GM18868 (cell line): Measurements from ENCODE around the gene SUV39H1.

ENCODE experiments used
- ATAC-seq: cut with Tn5 transposase; IDR thresholded peaks from one replicate; pipeline ENCODE4 v1.9.1; 2021; ENCODE audit warnings: mild to moderate bottlenecking, moderate library complexity; ENCODE audit not compliant: unreplicated experiment

Gene SUV39H1

DNA sequence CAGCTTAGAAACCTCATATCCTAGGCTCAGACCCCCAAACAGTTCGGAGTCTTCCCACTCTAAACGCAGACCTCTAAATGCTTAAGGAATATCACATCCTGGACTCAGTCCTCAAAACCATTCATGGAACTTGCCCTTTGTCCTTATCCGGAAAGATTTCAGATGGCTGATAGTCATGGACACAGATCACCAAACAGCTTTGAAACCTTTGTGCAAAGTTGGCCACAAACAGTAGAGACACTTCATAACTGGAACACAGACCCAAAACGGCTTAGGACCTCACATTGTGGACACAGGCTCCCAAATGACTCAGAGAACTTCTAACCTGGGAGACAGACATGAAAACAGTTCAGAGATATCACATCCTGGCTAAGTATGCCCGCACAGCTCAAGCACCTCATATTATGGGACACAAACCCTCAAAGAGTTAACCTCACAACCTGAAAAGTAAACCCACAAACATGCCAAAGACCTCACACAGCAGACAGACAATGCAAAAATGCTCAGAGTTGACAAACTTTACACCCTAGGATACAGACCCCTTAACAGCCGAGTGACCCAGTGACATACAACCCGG is 15.5 kb downstream of the SUV39H1 start:
- no peak for ATAC-seq

DNA sequence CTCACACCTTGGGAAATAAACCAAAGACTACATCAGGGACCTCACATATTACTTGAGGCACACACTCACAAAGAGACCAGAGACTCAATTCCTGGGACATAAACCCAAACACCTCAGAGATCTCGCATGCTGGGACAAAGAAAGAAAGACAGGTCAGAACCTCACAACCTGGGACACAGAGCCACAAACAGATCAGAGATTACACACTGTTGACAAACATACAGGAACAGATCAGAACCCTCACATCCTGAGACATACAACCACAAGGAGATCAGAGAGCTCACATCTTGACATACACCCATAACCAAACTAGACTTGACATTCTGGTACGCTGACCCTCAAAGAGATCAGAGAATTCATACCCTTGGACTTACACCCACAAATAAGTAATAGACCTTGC is 17.3 kb downstream of the SUV39H1 start:
- no peak for ATAC-seq

DNA sequence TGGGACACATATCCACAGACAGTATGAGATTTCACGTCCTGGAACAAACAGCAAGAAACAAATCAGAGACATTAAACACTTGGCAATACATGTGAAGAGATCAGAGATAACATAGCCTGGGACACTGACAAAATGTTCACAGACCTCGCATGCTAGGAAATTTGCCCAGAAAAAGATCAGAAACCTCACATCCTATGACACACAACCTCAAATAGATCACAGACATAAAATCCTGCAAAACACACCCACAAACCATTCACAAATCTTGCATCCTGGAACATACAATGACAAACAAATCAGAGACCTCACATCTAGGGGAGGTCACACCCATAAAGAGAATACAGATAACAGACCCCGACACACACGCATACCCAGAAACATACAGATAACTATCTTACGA is 18.0 kb downstream of the SUV39H1 start:
- ATAC-seq, result no peak

DNA sequence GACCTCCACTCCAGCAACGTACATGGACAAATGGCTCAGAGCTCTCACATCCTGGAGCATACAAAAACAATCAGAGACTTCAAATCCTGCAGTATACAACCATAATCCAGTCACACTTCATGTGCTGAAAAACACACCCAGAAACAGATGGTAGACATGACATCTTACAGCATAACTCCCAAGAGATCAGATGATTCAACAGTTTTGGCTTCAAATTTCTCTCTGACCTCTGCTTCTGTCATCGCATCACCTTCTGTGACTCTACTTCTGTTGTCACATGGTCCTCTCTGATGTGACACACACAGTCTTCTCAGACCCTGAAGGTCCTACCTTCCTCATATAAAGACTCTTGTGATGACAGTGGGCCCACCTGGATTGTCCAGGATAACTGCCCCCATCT is 18.5 kb downstream of the SUV39H1 start:
- no peak for ATAC-seq

DNA sequence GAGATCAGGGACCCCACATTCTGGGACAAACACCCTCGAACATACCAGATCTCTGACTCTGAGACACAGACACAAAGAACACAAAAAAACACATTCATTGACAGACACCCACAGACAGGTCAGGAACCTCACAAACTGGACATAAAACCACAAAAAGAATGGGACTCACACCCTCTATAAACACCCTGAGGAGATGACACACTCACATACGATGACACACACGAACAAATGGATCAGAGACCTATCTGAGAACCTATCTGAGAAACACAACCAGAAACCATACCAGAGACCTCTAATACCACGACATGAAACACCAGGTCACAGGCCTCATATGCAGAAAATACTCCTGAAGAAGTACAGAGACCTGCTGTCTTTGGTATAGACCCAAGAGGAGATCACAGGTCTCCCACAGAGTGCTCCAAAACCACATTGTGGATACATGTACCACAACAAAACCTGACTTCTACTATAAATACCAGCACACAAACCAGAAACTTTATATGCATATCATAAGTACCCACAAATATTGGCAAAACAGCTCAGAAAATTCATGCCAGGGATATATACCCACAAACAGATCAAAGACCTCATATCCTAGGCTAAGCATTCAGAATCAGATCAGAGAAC is 19.5 kb downstream of the SUV39H1 start:
- ATAC-seq, result no peak

DNA sequence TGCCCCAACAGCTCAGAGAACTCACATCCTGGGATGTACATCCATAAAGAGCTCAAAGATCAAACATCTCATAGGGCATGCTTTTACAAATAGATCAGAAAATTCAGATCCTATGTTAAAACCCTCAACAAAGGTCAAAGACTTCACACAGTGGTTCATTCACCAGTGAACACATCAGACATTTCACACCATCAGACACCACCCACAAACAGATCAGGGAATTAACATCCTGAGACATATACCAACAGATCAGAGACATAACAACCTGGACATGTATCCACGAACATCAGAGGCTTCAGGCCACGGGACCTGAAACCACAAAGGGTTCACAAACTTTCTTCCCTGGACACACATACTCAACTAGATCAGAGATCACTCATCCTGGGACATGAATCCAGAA is 23.4 kb downstream of the SUV39H1 start:
- ATAC-seq, result no peak

DNA sequence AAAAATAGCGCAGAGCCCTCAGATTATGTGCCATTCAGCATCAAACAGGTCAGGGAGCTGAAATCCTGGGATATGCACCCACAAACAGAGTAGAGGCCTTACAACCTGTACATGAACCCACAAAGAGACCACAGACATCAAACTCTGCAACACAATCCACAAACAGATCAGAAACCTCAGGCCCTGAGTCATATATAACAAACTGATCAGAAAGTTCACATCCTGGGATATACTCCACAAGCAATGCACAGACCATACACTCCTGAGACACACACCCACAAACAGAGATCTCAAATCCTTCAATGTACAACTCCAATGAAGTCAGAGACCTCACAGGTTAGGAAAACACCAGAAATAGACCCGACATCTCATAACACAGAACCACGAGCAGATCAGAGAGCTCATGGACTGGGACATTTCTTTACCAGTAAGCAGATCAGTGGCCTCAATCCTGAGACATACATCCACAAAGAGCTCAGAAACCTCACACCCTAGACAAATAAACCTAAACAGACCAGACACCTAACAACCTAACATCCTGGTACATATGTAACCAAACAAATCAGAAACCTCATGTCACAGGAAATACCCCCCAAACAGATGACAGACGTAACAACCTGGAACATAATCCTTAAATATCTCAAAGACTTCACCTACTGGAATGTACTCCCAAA is 24.2 kb downstream of the SUV39H1 start:
- ATAC-seq, result no peak

DNA sequence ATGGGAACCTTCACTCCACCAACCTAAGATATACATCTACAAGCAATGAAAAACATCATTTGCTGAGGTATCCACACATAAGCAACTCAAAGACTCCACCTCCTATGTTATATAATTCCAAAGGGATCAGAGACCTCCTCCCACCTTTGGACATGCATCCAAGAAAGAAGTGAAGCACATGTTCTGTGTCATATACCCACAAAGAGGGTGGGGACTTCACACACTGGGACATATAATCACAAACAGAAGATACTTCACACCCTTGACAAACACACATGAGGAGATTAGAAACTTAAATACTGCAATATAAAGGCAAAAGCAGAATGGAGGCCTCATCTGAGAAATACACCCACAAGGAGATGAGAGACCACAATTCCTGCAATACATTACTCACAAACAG is 25.4 kb downstream of the SUV39H1 start:
- no peak for ATAC-seq

DNA sequence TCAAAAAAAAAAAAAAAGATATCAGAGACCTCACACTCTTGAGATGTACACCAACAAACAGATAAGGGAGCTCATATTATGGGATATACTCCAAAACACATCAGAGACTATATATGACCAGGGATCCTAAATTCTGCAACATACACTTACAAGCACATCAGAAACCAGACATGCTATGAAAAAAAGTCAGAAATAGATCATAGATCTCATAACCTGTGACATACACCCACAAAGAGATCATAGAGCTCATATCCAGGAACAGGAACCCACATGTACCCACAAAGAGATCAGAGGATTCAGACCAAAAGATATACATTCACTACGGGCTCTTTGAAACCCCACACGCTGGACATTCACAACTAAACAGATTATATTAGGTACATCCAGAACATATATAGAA is 30.1 kb downstream of the SUV39H1 start:
- no peak for ATAC-seq

DNA sequence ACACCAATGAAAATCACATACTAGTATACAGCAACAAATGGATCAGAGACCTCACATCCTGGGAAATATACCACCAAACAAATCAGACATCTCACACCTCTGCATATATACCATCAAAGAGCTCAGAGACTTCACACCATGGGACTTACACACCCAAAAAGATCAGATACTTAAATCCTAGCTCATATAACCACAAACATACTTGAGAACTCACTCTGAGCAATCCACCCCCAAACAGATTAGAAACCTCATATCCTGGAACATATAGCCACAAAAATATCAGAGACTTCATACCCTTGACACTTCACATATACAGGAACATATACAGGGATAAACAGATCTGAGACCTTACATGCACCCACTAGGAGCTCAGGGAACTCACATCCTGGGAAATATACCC is 32.1 kb downstream of the SUV39H1 start:
- ATAC-seq, result no peak

DNA sequence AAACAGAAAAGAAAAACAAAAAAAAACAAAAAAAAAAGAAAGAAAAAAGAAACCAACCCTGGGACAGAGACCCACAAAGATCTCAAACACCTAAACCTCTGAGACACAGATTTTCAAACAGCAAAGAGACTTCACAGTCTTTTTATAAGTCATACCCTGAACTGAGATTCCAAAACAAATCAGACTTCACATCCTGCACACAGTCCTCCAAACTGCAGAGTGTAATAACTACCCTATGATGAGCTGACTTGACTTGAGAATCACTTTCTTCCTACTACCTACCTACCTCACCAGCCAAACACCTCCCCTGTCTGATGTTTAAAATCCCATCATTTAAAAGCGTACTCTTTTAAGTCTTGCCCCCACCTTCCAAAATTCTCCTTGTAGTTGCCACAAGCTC is 39.8 kb downstream of the SUV39H1 start:
- no peak for ATAC-seq

DNA sequence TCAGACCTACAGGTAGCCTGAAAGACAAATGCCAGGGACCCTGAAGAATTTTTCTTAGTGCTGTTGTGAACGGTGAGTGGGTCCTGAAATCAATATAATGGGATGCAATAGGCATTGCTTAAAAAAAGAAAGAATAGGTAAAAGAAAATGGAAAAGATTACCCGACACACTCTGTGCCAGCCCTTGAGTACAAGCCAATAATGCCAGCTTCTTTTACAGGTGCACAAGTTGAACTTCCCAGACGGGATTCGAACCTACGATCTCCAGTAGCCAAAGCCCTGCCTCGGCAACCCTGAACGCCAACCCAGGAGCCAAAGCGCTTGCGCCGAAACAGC is 40.3 kb downstream of the SUV39H1 start:
- no peak for ATAC-seq

DNA sequence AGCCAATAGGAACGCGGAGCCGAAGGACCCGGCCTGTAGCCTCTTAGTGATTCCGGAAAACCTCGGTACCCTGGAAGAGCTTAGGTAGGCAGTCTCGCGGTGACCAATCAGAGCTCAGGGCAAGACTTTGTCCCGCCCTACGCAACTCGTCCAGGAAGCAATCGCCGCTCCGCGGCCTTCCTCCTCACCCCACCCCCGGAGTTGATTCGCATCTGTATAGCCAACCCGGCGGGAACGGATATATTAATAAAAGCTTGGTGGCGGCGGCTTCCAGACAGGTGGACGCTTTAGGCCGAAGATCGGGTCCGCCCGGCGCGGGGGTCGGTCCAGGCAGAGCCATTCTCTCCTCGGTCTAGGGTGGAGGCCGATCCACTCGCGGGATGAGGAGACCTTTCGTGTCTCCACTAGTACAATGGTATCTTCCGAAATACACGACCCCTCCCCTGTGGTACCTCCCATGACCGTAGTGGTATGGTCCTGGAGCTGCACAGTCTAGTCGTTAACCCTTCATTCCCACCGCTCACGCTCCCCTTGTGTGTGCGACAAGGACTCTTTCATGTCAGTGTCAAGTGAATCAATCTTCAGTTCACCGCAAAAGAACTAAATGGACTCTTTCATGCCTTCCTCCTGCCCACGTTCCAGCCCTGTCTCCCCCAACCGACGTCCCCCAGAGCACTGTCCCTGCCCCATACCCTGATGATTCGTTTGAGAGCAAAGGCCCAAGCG is 40.8 kb downstream of the SUV39H1 start:
- ATAC-seq, result peak; percentile 98

DNA sequence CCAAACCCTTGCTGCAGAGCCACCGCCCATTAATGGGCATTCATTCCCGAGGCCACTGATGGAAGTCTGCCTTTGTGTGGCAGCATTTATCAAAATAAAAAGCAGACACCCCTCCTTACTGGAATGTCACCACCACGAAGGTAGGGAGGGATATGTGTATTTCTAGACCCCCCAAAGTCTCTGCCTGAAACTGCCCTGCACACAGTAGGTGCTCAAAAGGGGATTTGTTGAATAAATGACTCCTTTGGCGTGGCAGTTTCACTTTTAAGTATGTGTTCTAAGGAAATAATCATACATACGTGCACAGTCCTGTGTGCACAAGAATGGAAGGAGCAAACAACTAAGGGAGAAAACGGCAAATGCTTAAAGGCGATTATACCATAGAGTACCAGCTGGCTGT is 41.4 kb downstream of the SUV39H1 start:
- ATAC-seq, result no peak

DNA sequence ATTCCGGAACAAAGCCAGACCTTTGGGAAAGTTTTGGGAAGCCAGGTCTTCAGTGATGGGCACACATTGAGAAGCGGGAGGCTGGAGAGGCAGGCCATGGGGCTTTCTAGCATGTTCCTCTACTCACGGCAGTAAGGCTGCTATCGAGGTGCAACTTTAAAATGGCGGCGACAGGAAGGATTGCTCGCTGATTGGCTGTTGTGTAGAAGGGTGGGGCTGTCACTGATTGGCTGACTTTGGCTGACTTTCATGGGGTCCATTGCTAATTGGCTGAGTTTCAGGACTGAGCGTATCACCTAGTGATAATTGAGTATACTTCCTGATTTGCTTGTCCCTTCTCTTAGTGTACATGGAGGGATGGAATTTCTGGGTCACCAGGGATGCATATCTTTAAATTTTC is 45.3 kb downstream of the SUV39H1 start:
- ATAC-seq, result no peak

DNA sequence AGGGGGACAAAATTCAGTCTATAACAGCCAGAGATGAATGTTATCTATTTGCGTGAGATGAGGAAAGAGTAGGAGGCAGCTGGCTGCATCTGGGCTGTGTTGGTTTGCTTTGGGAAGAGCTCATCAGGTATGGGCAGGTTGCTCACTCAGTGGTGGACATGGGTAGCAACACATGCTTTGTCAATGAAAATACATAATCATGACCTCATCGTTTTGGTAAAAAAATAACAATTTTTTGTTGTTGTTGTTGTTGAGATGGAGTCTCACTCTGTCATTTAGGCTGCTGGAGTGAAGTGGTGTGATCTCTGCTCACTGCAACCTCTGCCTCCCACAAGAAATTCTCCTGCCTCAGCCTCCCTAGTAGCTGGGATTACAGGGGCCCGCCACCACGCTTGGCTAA is 48.7 kb downstream of the SUV39H1 start:
- ATAC-seq, result no peak

DNA sequence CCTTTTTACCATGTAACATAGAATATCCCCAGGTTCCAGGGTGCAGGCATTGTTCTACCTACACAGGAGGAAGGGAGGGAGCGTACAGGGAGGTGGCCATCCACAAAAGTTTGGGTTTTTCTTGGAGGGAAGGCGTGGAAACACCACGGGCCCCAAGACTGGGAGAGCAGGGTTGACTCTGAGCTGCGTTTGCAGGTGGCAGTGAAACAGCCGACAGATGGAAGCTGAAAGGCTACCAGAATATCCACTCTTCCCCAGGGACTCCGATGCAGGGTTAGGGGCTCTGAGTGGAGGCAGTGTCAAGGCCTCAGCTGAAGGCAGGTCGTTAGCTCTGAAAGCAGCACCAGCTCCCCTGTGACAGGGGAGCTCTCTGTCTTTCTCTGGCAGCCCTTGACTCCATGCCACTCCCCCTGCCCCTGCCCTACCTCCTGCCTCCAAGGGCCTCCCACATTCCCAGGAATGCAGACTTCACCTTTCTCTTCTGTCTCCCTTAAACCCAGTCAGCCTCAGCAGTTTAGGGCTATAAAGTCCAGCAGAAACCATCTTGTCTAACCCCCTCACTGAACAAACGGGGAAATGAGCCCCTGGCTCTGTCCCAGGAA is 51.0 kb downstream of the SUV39H1 start:
- ATAC-seq, result no peak

DNA sequence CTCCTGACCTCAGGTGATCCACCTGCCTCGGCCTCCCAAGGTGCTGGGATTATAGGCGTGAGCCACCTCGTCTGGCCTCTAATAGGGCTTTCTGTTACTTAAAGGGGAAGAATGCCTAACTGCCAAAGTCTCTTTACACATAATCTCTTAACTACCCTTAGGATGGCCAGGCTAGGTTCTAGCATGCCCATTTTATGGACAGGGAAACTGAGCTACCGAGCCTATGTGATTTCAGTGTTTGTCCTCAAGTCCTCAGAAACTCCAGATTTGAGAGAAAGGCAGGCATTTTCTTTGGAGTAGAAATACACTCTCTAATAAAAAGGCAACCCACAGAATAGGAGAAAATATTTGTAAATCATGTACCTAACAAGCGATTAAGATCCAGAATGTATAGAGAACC is 52.6 kb downstream of the SUV39H1 start:
- no peak for ATAC-seq

DNA sequence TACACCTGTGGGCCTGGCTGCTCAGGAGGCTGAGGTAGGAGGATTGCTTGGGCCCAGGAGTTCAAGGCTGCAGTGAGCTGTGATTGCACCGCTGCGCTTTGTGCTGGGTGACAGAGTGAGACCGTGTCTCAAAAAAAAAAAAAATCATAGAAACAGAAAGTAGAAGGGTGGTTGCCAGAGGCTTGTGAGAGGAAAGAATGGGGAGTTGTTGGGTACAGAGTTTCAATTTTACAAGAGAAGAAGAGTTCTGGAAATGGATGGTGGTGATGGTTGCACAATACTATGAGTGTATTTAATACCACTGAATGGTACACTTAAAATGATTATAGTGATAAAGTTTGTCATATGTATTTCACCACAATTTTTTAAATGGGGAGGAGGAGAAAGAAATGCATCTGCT is 54.8 kb downstream of the SUV39H1 start:
- no peak for ATAC-seq

DNA sequence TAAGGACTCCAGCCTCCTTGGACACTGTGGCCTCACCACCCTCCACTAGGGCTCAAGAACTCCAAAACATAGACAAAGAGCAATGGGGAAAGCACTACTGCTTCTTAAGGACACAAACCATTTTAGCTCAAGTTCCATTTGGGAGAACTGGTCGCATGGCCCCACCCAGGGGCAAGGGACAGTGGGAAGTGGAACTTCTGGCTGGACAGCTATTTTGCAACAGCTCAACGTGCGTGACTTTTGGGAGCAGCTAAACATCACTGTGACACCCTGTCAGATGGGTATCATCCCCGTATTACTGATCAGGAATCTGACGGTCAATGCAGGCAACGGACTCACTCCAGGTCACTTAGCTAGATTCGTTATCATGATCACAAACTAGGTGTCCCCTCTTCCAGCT is 56.0 kb downstream of the SUV39H1 start:
- ATAC-seq, result no peak

DNA sequence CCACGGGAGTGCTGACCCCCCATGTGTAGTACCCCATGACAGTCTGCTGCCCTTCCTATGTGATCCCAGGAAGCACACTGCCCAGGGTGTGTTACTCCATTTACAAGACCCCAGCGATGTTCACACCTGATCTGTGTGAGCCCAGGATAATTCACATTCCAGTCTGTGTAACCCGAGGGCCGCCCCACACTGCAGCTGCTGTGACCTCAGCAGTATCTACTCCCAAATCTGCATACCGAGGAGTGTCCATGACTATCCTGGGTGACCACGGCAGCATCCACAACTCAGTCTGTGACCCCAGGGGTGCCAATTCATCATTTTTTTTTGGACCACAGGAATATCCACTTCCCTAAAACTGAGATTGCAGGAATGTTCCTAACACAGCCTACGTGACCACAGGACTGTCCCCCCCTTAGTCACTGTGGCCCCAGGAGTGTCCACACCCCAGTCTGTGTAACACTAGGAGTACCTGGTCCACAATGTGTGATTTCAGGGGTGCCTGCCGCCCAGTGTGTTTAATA is 57.2 kb downstream of the SUV39H1 start:
- ATAC-seq, result no peak

DNA sequence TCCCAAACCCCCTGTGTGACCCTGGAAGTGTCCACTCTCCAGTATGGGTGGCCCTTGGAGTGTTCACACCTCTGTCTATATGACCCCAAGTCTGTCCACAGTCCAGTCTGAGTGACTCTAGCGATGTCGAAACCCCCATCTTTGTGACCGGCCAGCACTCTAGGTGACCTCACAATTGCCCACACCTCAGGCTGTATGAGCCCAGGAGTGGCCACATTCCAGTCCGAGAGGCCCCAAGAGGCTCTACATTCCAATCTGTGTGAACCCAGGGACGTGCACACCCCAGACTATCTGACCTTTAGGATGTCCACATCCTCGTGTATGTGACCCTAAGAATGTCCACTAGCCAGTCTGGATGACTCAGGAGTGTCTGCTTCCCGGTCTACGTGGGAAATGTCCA is 57.7 kb downstream of the SUV39H1 start:
- ATAC-seq, result no peak
